HUES48 (cell line): ENCODE measurements around the gene MRPS34.

Experiments used
- H3K27ac ChIP-seq: one replicate; pipeline ENCODE4 v1.7.0; 2013; ENCODE audit warnings: low read depth, low read length, inconsistent platforms
- H3K27me3 ChIP-seq: 2 replicates; pipeline ENCODE4 v1.6.1; 2013; ENCODE audit warnings: mild to moderate bottlenecking, low read length; ENCODE audit not compliant: control insufficient read depth, insufficient read depth
- H3K36me3 ChIP-seq: 2 replicates; pipeline ENCODE4 v1.6.1; 2013; ENCODE audit warnings: low read length; ENCODE audit not compliant: control insufficient read depth, insufficient read depth
- H3K4me1 ChIP-seq: 2 replicates; pipeline ENCODE4 v1.6.1; 2013; ENCODE audit warnings: mild to moderate bottlenecking, low read length; ENCODE audit not compliant: control insufficient read depth, insufficient read depth
- H3K4me3 ChIP-seq: 2 replicates; pipeline ENCODE4 v1.5.1; 2013; ENCODE audit warnings: mild to moderate bottlenecking, low read depth, low read length
- H3K9ac ChIP-seq: 2 replicates; pipeline ENCODE4 v1.6.1; 2013; ENCODE audit warnings: mild to moderate bottlenecking, low read depth, low read length, moderate library complexity
- H3K9me3 ChIP-seq: 2 replicates; pipeline ENCODE4 v1.6.1; 2013; ENCODE audit warnings: low read length; ENCODE audit not compliant: control insufficient read depth, insufficient read depth

The MRPS34 gene

GRCh38 chr16:1760911-1761310 lies 12.0 kb downstream of the MRPS34 start:
- peaks cover 8% of the 10 kb centered on the region; the same call in 1 of the 2 replicates for H3K36me3 ChIP-seq
- no peak overlapping the region for H3K27ac ChIP-seq
- H3K9ac ChIP-seq: no peak overlapping the region
- H3K9me3 ChIP-seq: no peaks in the 10 kb centered on the region
- peaks cover 6% of the 10 kb centered on the region; the same call in 1 of the 2 replicates for H3K4me1 ChIP-seq
- no peak overlapping the region for H3K4me3 ChIP-seq
- H3K27me3 ChIP-seq: no peaks in the 10 kb centered on the region

GRCh38 chr16:1759511-1759910 lies 13.4 kb downstream of the MRPS34 start:
- Histone ChIP-seq H3K27me3 (no peaks in the 10 kb centered on the region), H3K9ac (no peak overlapping the region), H3K27ac (no peak overlapping the region), H3K36me3 (0 out of 2 replicates have a peak, but pooled peaks cover 7% of the 10 kb centered on the region), H3K4me1 (peaks cover 4% of the 10 kb centered on the region; the same call in 1 of the 2 replicates), H3K4me3 (no peak overlapping the region), H3K9me3 (no peaks in the 10 kb centered on the region)

- no peak overlapping the region for H3K4me3 ChIP-seq
Measured at GRCh38 chr16:1758923-1759322, 14.0 kb downstream of the MRPS34 start.

GRCh38 chr16:1757714-1758461 lies 15.0 kb downstream of the MRPS34 start:
- H3K4me1 ChIP-seq: no peaks in the 10 kb centered on the region
- no peak overlapping the region for H3K27ac ChIP-seq
- no peak overlapping the region for H3K9ac ChIP-seq
- H3K4me3 ChIP-seq: no peak overlapping the region
- 0 out of 2 replicates have a peak, but pooled peaks cover 7% of the 10 kb centered on the region for H3K36me3 ChIP-seq
- H3K27me3 ChIP-seq: no peaks in the 10 kb centered on the region
- H3K9me3 ChIP-seq: no peaks in the 10 kb centered on the region

More at GRCh38 chr16:1758923-1759322, 14.0 kb downstream of the MRPS34 start:
- H3K27ac ChIP-seq: no peak overlapping the region
- 0 out of 2 replicates have a peak, but pooled peaks cover 7% of the 10 kb centered on the region for H3K36me3 ChIP-seq
- H3K9me3 ChIP-seq: no peaks in the 10 kb centered on the region
- H3K27me3 ChIP-seq: no peaks in the 10 kb centered on the region
- H3K9ac ChIP-seq: no peak overlapping the region
- no peaks in the 10 kb centered on the region for H3K4me1 ChIP-seq

- H3K9ac ChIP-seq: no peak overlapping the region
- no peaks in the 10 kb centered on the region for H3K4me1 ChIP-seq
- H3K36me3 ChIP-seq: peaks cover 24% of the 10 kb centered on the region
- no peaks in the 10 kb centered on the region for H3K9me3 ChIP-seq
- no peaks in the 10 kb centered on the region for H3K27me3 ChIP-seq
- H3K4me3 ChIP-seq: no peak overlapping the region
- no peak overlapping the region for H3K27ac ChIP-seq
Measured at GRCh38 chr16:1754204-1754603, 18.7 kb downstream of the MRPS34 start.

GRCh38 chr16:1752853-1753252 lies 20.1 kb downstream of the MRPS34 start:
- H3K36me3 ChIP-seq: peaks cover 31% of the 10 kb centered on the region

GRCh38 chr16:1751946-1752345 lies 21.0 kb downstream of the MRPS34 start:
- no peak overlapping the region for H3K4me3 ChIP-seq
- no peak overlapping the region for H3K9ac ChIP-seq
- H3K27me3 ChIP-seq: no peaks in the 10 kb centered on the region
- peaks cover 35% of the 10 kb centered on the region for H3K36me3 ChIP-seq
- no peak overlapping the region for H3K27ac ChIP-seq
- H3K4me1 ChIP-seq: no peaks in the 10 kb centered on the region
- no peaks in the 10 kb centered on the region for H3K9me3 ChIP-seq

More at GRCh38 chr16:1752853-1753252, 20.1 kb downstream of the MRPS34 start:
- no peaks in the 10 kb centered on the region for H3K4me1 ChIP-seq
- H3K9ac ChIP-seq: no peak overlapping the region
- H3K4me3 ChIP-seq: no peak overlapping the region
- H3K9me3 ChIP-seq: no peaks in the 10 kb centered on the region
- H3K27ac ChIP-seq: no peak overlapping the region
- no peaks in the 10 kb centered on the region for H3K27me3 ChIP-seq

- no peaks in the 10 kb centered on the region for H3K27me3 ChIP-seq
- no peak overlapping the region for H3K9ac ChIP-seq
- H3K9me3 ChIP-seq: no peaks in the 10 kb centered on the region
- peaks cover 35% of the 10 kb centered on the region for H3K36me3 ChIP-seq
- H3K4me1 ChIP-seq: no peaks in the 10 kb centered on the region
- H3K4me3 ChIP-seq: no peak overlapping the region
- no peak overlapping the region for H3K27ac ChIP-seq
Measured at GRCh38 chr16:1749152-1750117, 23.5 kb downstream of the MRPS34 start.

GRCh38 chr16:1747934-1748333 lies 25.0 kb downstream of the MRPS34 start:
- H3K36me3 ChIP-seq: peaks cover 42% of the 10 kb centered on the region
- H3K4me1 ChIP-seq: no peaks in the 10 kb centered on the region
- H3K4me3 ChIP-seq: no peak overlapping the region
- no peak overlapping the region for H3K27ac ChIP-seq
- no peaks in the 10 kb centered on the region for H3K27me3 ChIP-seq
- H3K9ac ChIP-seq: no peak overlapping the region
- H3K9me3 ChIP-seq: no peaks in the 10 kb centered on the region

- Histone ChIP-seq H3K4me3 (no peak overlapping the region), H3K9ac (no peak overlapping the region), H3K36me3 (peaks cover 36% of the 10 kb centered on the region), H3K9me3 (no peaks in the 10 kb centered on the region), H3K27ac (no peak overlapping the region), H3K4me1 (no peaks in the 10 kb centered on the region), H3K27me3 (no peaks in the 10 kb centered on the region)
Measured at GRCh38 chr16:1746693-1747195, 26.2 kb downstream of the MRPS34 start.
